ENCODE results near the gene ZCCHC24.

ZCCHC24 gene

GRCh38 chr10:79471776-79472175, 26.4 kb upstream of the ZCCHC24 start:
- H2BK120ac ChIP-seq (ENCODE audit: low read depth, low read length): no peak overlapping the region
- H4K5ac ChIP-seq (ENCODE audit: low read length): no peak overlapping the region
- no peak overlapping the region for H2BK15ac ChIP-seq (replicated peaks; ENCODE audit: low read depth)
- no peak overlapping the region for H3K9ac ChIP-seq (ENCODE audit: low read length)
- no peak overlapping the region for H4K8ac ChIP-seq (ENCODE audit: low read depth, low read length)
- H2BK5ac ChIP-seq (ENCODE audit: low read length): no peak overlapping the region
- H3K27me3 ChIP-seq (ENCODE audit: insufficient read depth, low read length, poor library complexity): no peaks in the 10 kb centered on the region
- no peak overlapping the region for H3K4me2 ChIP-seq (ENCODE audit: low read length)
- WGBS (ENCODE audit: extremely low coverage, insufficient coverage, low lambda C conversion rate): no CpG with 5 or more reads among the region's 4 CpGs
- no peak overlapping the region for H3K18ac ChIP-seq (ENCODE audit: low read length)
- no peak for DNase-seq
- H3K4me3 ChIP-seq (ENCODE audit: low read length): no peak overlapping the region
- H3K4ac ChIP-seq (ENCODE audit: low read depth, low read length): no peak overlapping the region
- H3K79me1 ChIP-seq (ENCODE audit: low read length): no peaks in the 10 kb centered on the region
- H2AK5ac ChIP-seq (ENCODE audit: low read length): no peak overlapping the region
- no peaks in the 10 kb centered on the region for H3K79me2 ChIP-seq (ENCODE audit: control insufficient read depth, insufficient read depth, low read length)
- H3K36me3 ChIP-seq (ENCODE audit: control insufficient read depth, insufficient read depth, low read length): no peaks in the 10 kb centered on the region
- H3K23ac ChIP-seq (ENCODE audit: low read length): no peak overlapping the region
- no peak overlapping the region for H3K56ac ChIP-seq (ENCODE audit: low read length)
- no peak overlapping the region for H3K27ac ChIP-seq (ENCODE audit: low read depth, low read length)
- H3K4me1 ChIP-seq (ENCODE audit: control insufficient read depth, low read depth, low read length): no peaks in the 10 kb centered on the region

GRCh38 chr10:79470096-79470495, 24.7 kb upstream of the ZCCHC24 start:
- Histone ChIP-seq H3K56ac (ENCODE audit: low read length) (no peak overlapping the region), H2AK5ac (ENCODE audit: low read length) (no peak overlapping the region), H3K4me3 (ENCODE audit: low read length) (no peak overlapping the region), H3K79me2 (ENCODE audit: control insufficient read depth, insufficient read depth, low read length) (no peaks in the 10 kb centered on the region), H4K8ac (ENCODE audit: low read depth, low read length) (no peak overlapping the region), H3K27me3 (ENCODE audit: insufficient read depth, low read length, poor library complexity) (no peaks in the 10 kb centered on the region), H2BK5ac (ENCODE audit: low read length) (no peak overlapping the region), H3K79me1 (ENCODE audit: low read length) (no peaks in the 10 kb centered on the region), H3K27ac (ENCODE audit: low read depth, low read length) (no peak overlapping the region), H2BK120ac (ENCODE audit: low read depth, low read length) (no peak overlapping the region), H3K9ac (ENCODE audit: low read length) (no peak overlapping the region), H4K5ac (ENCODE audit: low read length) (no peak overlapping the region), H3K23ac (ENCODE audit: low read length) (no peak overlapping the region), H2BK15ac (replicated peaks; ENCODE audit: low read depth) (no peak overlapping the region), H3K18ac (ENCODE audit: low read length) (no peak overlapping the region), H3K4ac (ENCODE audit: low read depth, low read length) (no peak overlapping the region), H3K4me2 (ENCODE audit: low read length) (no peak overlapping the region), H3K4me1 (ENCODE audit: control insufficient read depth, low read depth, low read length) (no peaks in the 10 kb centered on the region), H3K36me3 (ENCODE audit: control insufficient read depth, insufficient read depth, low read length) (no peaks in the 10 kb centered on the region)
- WGBS (ENCODE audit: extremely low coverage, insufficient coverage, low lambda C conversion rate): no CpG with 5 or more reads among the region's 8 CpGs
- no peak for DNase-seq

GRCh38 chr10:79468841-79469585, 23.6 kb upstream of the ZCCHC24 start:
- Histone ChIP-seq H3K56ac (ENCODE audit: low read length) (no peak overlapping the region), H3K23ac (ENCODE audit: low read length) (no peak overlapping the region), H4K5ac (ENCODE audit: low read length) (no peak overlapping the region), H3K4me1 (ENCODE audit: control insufficient read depth, low read depth, low read length) (no peaks in the 10 kb centered on the region), H3K27ac (ENCODE audit: low read depth, low read length) (no peak overlapping the region), H3K79me1 (ENCODE audit: low read length) (no peaks in the 10 kb centered on the region), H2BK15ac (replicated peaks; ENCODE audit: low read depth) (no peak overlapping the region), H3K9ac (ENCODE audit: low read length) (no peak overlapping the region), H3K79me2 (ENCODE audit: control insufficient read depth, insufficient read depth, low read length) (no peaks in the 10 kb centered on the region), H3K36me3 (ENCODE audit: control insufficient read depth, insufficient read depth, low read length) (no peaks in the 10 kb centered on the region), H3K4ac (ENCODE audit: low read depth, low read length) (no peak overlapping the region), H3K27me3 (ENCODE audit: insufficient read depth, low read length, poor library complexity) (no peaks in the 10 kb centered on the region), H3K18ac (ENCODE audit: low read length) (no peak overlapping the region), H2BK5ac (ENCODE audit: low read length) (no peak overlapping the region), H3K4me3 (ENCODE audit: low read length) (no peak overlapping the region), H2AK5ac (ENCODE audit: low read length) (no peak overlapping the region), H4K8ac (ENCODE audit: low read depth, low read length) (no peak overlapping the region), H2BK120ac (ENCODE audit: low read depth, low read length) (no peak overlapping the region), H3K4me2 (ENCODE audit: low read length) (no peak overlapping the region)
- DNase-seq: no peak
- WGBS (ENCODE audit: extremely low coverage, insufficient coverage, low lambda C conversion rate): no CpG with 5 or more reads among the region's 6 CpGs

GRCh38 chr10:79468015-79468560, 22.7 kb upstream of the ZCCHC24 start:
- H3K4ac ChIP-seq (ENCODE audit: low read depth, low read length): no peak overlapping the region
- no peak overlapping the region for H2BK15ac ChIP-seq (replicated peaks; ENCODE audit: low read depth)
- no peak overlapping the region for H3K27ac ChIP-seq (ENCODE audit: low read depth, low read length)
- DNase-seq: no peak
- no peak overlapping the region for H3K56ac ChIP-seq (ENCODE audit: low read length)
- no peaks in the 10 kb centered on the region for H3K79me2 ChIP-seq (ENCODE audit: control insufficient read depth, insufficient read depth, low read length)
- H3K4me2 ChIP-seq (ENCODE audit: low read length): no peak overlapping the region
- H3K27me3 ChIP-seq (ENCODE audit: insufficient read depth, low read length, poor library complexity): no peaks in the 10 kb centered on the region
- H3K9ac ChIP-seq (ENCODE audit: low read length): no peak overlapping the region
- no peak overlapping the region for H2BK5ac ChIP-seq (ENCODE audit: low read length)
- no peaks in the 10 kb centered on the region for H3K36me3 ChIP-seq (ENCODE audit: control insufficient read depth, insufficient read depth, low read length)
- no peak overlapping the region for H3K4me3 ChIP-seq (ENCODE audit: low read length)
- no peak overlapping the region for H3K18ac ChIP-seq (ENCODE audit: low read length)
- H3K4me1 ChIP-seq (ENCODE audit: control insufficient read depth, low read depth, low read length): no peaks in the 10 kb centered on the region
- no peak overlapping the region for H2AK5ac ChIP-seq (ENCODE audit: low read length)
- H4K8ac ChIP-seq (ENCODE audit: low read depth, low read length): no peak overlapping the region
- no peaks in the 10 kb centered on the region for H3K79me1 ChIP-seq (ENCODE audit: low read length)
- no peak overlapping the region for H4K5ac ChIP-seq (ENCODE audit: low read length)
- H3K23ac ChIP-seq (ENCODE audit: low read length): no peak overlapping the region
- no CpG with 5 or more reads among the region's 3 CpGs for WGBS (ENCODE audit: extremely low coverage, insufficient coverage, low lambda C conversion rate)
- no peak overlapping the region for H2BK120ac ChIP-seq (ENCODE audit: low read depth, low read length)

- Histone ChIP-seq H3K4me1 (ENCODE audit: control insufficient read depth, low read depth, low read length) (no peaks in the 10 kb centered on the region), H2BK5ac (ENCODE audit: low read length) (no peak overlapping the region), H3K23ac (ENCODE audit: low read length) (no peak overlapping the region), H3K36me3 (ENCODE audit: control insufficient read depth, insufficient read depth, low read length) (no peaks in the 10 kb centered on the region), H2BK120ac (ENCODE audit: low read depth, low read length) (no peak overlapping the region), H4K8ac (ENCODE audit: low read depth, low read length) (no peak overlapping the region), H2BK15ac (replicated peaks; ENCODE audit: low read depth) (no peak overlapping the region), H3K18ac (ENCODE audit: low read length) (no peak overlapping the region), H3K79me2 (ENCODE audit: control insufficient read depth, insufficient read depth, low read length) (no peaks in the 10 kb centered on the region), H4K5ac (ENCODE audit: low read length) (no peak overlapping the region), H3K9ac (ENCODE audit: low read length) (no peak overlapping the region), H3K4me3 (ENCODE audit: low read length) (no peak overlapping the region), H3K27me3 (ENCODE audit: insufficient read depth, low read length, poor library complexity) (no peaks in the 10 kb centered on the region), H3K4ac (ENCODE audit: low read depth, low read length) (no peak overlapping the region), H3K27ac (ENCODE audit: low read depth, low read length) (no peak overlapping the region), H2AK5ac (ENCODE audit: low read length) (no peak overlapping the region), H3K4me2 (ENCODE audit: low read length) (no peak overlapping the region), H3K56ac (ENCODE audit: low read length) (no peak overlapping the region), H3K79me1 (ENCODE audit: low read length) (no peaks in the 10 kb centered on the region)
- no CpG with 5 or more reads among the region's 3 CpGs for WGBS (ENCODE audit: extremely low coverage, insufficient coverage, low lambda C conversion rate)
- no peak for DNase-seq
Observed at GRCh38 chr10:79465341-79465740, 19.9 kb upstream of the ZCCHC24 start.

Measured in mesendoderm (in vitro differentiated cells).